ENCODE measurements around the gene FAM120C.
A peak's percentile ranks its signal among the peaks of the same experiment; 100 is the strongest.

Gene FAM120C

DNA sequence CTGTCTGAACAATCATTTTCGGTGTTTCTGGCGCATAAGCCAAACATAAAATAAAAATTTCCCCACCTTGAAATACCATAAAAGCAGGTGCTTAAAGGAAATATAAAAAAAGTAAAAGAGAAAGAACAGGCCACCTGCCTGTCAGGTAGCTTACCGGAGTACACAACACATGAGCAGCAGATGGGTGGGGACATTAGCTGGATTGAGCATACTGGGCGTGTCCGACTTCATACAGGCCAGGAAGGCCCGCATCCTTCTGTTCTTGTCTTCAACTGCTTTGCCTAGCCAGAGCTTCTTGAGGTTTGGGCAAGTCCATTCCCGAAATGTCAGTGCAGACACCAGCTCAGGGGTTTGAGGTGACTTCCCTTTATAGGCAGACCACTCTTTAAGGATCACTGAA is 66.7 kb downstream of the FAM120C start:
- TF ChIP-seq, protein P1, sequence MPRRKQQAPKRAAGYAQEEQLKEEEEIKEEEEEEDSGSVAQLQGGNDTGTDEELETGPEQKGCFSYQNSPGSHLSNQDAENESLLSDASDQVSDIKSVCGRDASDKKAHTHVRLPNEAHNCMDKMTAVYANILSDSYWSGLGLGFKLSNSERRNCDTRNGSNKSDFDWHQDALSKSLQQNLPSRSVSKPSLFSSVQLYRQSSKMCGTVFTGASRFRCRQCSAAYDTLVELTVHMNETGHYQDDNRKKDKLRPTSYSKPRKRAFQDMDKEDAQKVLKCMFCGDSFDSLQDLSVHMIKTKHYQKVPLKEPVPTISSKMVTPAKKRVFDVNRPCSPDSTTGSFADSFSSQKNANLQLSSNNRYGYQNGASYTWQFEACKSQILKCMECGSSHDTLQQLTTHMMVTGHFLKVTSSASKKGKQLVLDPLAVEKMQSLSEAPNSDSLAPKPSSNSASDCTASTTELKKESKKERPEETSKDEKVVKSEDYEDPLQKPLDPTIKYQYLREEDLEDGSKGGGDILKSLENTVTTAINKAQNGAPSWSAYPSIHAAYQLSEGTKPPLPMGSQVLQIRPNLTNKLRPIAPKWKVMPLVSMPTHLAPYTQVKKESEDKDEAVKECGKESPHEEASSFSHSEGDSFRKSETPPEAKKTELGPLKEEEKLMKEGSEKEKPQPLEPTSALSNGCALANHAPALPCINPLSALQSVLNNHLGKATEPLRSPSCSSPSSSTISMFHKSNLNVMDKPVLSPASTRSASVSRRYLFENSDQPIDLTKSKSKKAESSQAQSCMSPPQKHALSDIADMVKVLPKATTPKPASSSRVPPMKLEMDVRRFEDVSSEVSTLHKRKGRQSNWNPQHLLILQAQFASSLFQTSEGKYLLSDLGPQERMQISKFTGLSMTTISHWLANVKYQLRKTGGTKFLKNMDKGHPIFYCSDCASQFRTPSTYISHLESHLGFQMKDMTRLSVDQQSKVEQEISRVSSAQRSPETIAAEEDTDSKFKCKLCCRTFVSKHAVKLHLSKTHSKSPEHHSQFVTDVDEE (CRISPR knock-in tag; IDR thresholded peaks at IDR 0.05) = no peak
- TF ChIP-seq TOX (CRISPR knock-in tag; IDR thresholded peaks at IDR 0.05; ENCODE audit: borderline replicate concordance) (no peak), ARNTL (CRISPR knock-in tag; IDR thresholded peaks at IDR 0.05; ENCODE audit: borderline replicate concordance, low read depth) (no peak), SNAI2 (CRISPR knock-in tag; IDR thresholded peaks at IDR 0.05) (no peak), ZNF70 (CRISPR knock-in tag; IDR thresholded peaks at IDR 0.05) (no peak), ZFP3 (CRISPR knock-in tag; IDR thresholded peaks at IDR 0.05) (no peak), RARB (CRISPR knock-in tag; IDR thresholded peaks at IDR 0.05) (no peak), TCF4 (CRISPR knock-in tag; IDR thresholded peaks at IDR 0.05; ENCODE audit: borderline replicate concordance) (no peak), ZC3H10 (CRISPR knock-in tag; IDR thresholded peaks at IDR 0.05) (no peak)
- TF ChIP-seq, protein P2, sequence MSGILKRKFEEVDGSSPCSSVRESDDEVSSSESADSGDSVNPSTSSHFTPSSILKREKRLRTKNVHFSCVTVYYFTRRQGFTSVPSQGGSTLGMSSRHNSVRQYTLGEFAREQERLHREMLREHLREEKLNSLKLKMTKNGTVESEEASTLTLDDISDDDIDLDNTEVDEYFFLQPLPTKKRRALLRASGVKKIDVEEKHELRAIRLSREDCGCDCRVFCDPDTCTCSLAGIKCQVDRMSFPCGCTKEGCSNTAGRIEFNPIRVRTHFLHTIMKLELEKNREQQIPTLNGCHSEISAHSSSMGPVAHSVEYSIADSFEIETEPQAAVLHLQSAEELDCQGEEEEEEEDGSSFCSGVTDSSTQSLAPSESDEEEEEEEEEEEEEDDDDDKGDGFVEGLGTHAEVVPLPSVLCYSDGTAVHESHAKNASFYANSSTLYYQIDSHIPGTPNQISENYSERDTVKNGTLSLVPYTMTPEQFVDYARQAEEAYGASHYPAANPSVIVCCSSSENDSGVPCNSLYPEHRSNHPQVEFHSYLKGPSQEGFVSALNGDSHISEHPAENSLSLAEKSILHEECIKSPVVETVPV (CRISPR knock-in tag; IDR thresholded peaks at IDR 0.05) = no peak
- ATAC-seq = no peak

DNA sequence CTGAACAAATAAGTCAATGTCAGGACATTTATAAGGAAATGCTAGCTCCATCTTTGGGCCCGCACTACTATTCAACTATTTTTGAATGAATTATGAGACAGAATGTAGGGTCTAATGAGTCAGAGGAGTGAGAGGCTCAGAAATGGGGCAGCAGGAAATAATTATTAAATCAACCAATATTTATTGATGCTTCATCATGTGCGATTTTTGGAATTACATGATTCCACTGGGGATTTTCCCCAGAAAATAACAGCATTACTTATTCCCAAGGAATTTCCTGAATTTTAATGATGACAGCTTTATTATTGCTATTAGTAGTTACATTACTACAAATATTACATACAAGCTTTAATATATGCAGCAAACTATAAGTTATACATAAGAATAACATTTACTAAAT is 89.5 kb downstream of the FAM120C start:
- peak; percentile 27; the same call in 1 of the 2 replicates for TF ChIP-seq ISL1 (CRISPR knock-in tag; IDR thresholded peaks at IDR 0.05)
- TF ChIP-seq, protein P2 (CRISPR knock-in tag; IDR thresholded peaks at IDR 0.05) = no peak

DNA sequence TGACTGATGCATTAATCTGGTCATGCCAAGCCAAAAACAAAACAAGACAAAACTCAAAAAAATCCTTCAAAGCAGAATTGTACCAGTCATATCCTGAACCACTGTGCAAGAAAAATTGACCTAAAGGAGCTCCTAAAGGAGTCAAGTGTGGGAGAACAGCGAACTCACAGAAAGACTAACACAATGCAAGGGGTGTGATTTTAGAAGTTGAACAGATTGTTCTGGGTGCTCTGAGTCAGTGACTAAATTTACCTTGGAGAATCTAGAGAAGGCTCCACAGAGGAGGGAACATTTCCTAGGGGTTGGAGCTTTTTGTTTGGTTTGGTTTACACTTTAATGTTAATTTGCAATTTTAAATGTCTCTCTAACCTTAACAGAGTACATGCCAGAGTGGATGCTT is 89.9 kb downstream of the FAM120C start:
- peak; percentile 44 for ATAC-seq
- TF ChIP-seq GLIS3 (CRISPR knock-in tag; IDR thresholded peaks at IDR 0.05) = no peak
- TF ChIP-seq, protein P1 (CRISPR knock-in tag; IDR thresholded peaks at IDR 0.05) = no peak
- TF ChIP-seq, protein P3, sequence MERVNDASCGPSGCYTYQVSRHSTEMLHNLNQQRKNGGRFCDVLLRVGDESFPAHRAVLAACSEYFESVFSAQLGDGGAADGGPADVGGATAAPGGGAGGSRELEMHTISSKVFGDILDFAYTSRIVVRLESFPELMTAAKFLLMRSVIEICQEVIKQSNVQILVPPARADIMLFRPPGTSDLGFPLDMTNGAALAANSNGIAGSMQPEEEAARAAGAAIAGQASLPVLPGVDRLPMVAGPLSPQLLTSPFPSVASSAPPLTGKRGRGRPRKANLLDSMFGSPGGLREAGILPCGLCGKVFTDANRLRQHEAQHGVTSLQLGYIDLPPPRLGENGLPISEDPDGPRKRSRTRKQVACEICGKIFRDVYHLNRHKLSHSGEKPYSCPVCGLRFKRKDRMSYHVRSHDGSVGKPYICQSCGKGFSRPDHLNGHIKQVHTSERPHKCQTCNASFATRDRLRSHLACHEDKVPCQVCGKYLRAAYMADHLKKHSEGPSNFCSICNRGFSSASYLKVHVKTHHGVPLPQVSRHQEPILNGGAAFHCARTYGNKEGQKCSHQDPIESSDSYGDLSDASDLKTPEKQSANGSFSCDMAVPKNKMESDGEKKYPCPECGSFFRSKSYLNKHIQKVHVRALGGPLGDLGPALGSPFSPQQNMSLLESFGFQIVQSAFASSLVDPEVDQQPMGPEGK (CRISPR knock-in tag; IDR thresholded peaks at IDR 0.05; ENCODE audit: borderline replicate concordance) = no peak
- no peak for TF ChIP-seq RARB (CRISPR knock-in tag; IDR thresholded peaks at IDR 0.05)
- TF ChIP-seq, protein P4, sequence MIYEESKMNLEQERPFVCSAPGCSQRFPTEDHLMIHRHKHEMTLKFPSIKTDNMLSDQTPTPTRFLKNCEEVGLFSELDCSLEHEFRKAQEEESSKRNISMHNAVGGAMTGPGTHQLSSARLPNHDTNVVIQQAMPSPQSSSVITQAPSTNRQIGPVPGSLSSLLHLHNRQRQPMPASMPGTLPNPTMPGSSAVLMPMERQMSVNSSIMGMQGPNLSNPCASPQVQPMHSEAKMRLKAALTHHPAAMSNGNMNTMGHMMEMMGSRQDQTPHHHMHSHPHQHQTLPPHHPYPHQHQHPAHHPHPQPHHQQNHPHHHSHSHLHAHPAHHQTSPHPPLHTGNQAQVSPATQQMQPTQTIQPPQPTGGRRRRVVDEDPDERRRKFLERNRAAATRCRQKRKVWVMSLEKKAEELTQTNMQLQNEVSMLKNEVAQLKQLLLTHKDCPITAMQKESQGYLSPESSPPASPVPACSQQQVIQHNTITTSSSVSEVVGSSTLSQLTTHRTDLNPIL (CRISPR knock-in tag; IDR thresholded peaks at IDR 0.05; ENCODE audit: low read depth) = no peak
- TF ChIP-seq SNAI2 (CRISPR knock-in tag; IDR thresholded peaks at IDR 0.05) = no peak
- no peak for TF ChIP-seq ZNF70 (CRISPR knock-in tag; IDR thresholded peaks at IDR 0.05)
- no peak for TF ChIP-seq ZNF8 (CRISPR knock-in tag; IDR thresholded peaks at IDR 0.05)
- no peak for TF ChIP-seq ZFP3 (CRISPR knock-in tag; IDR thresholded peaks at IDR 0.05)
- TF ChIP-seq, protein P2 (CRISPR knock-in tag; IDR thresholded peaks at IDR 0.05) = no peak
- no peak for TF ChIP-seq ZNF565 (CRISPR knock-in tag; conservative IDR thresholded peaks at IDR 0.05; ENCODE audit: low read depth)
- TF ChIP-seq ZFP30 (CRISPR knock-in tag; IDR thresholded peaks at IDR 0.05) = no peak
- no peak for TF ChIP-seq ARNTL (CRISPR knock-in tag; IDR thresholded peaks at IDR 0.05; ENCODE audit: borderline replicate concordance, low read depth)
- no peak for TF ChIP-seq ZC3H10 (CRISPR knock-in tag; IDR thresholded peaks at IDR 0.05)
- TF ChIP-seq PPARA (CRISPR knock-in tag; IDR thresholded peaks at IDR 0.05; ENCODE audit: borderline replicate concordance) = no peak
- no peak for TF ChIP-seq OSR1 (CRISPR knock-in tag; IDR thresholded peaks at IDR 0.05)
- no peak for TF ChIP-seq TOX (CRISPR knock-in tag; IDR thresholded peaks at IDR 0.05; ENCODE audit: borderline replicate concordance)
- no peak for TF ChIP-seq TCF4 (CRISPR knock-in tag; IDR thresholded peaks at IDR 0.05; ENCODE audit: borderline replicate concordance)
- TF ChIP-seq BACH2 (CRISPR knock-in tag; IDR thresholded peaks at IDR 0.05; ENCODE audit: borderline replicate concordance) = no peak

More for the DNA sequence above, 89.5 kb downstream of the FAM120C start:
- peak; percentile 60 for ATAC-seq
